IPS-NIHi11 (cell line): ENCODE data around the gene RAB11FIP4.
"Not testable (repeated sequence)": the region's sequence is repeated elsewhere in the genome, so short reads cannot be mapped to it uniquely, and the experiment has no call there.

Source experiments
- DNase-seq: peaks from one replicate; pipeline ENCODE4 v3.0.0; 2012; ENCODE audit warnings: mixed read lengths, low spot score

Gene RAB11FIP4

DNA sequence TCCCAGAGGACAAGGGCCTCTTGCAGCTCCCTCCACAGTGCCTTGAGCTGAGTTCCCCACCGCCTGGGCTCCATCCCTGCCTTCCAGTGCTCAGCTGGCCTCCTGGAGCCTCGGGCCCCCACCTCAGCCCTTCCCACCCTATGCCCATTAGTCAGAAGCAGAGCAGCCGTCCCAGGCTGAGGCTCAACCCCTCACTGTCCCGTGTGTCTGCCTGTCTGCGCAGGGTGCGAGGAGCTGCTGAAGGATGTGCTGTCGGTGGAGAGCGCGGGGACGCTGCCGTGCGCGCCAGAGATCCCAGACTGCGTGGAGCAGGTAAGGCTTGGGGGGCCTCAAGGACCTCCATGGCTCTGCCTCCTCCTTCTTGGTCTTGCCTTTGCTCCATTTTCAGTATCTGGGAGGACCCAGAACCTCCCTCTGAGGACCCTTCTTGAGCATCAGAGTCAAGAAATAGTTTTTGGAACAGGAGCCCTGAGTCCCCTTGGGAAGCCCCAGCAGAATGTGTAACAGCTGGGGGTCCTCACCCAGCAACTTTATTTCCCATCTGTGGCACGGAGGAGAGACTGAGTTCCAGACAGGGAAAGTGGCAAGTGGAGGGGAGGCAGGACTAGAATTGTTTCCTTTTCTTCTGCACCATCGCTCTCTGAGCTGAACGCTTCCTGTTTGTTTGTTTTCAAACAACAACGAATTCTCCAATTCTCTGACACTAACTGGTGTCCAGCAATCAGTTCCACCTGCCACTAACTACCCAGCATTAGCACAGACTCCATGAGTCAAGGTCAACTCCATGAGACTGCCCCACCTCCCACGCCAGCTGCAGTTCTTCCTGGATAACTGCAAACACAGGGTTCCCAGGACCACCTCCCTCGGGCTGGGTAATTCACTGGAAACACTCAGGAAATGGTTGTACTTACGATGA is 42.6 kb downstream of the RAB11FIP4 start:
- DNase-seq: no peak

GRCh38 chr17:31434727-31435050 is 43.2 kb downstream of the RAB11FIP4 start:
- DNase-seq: no peak

DNA sequence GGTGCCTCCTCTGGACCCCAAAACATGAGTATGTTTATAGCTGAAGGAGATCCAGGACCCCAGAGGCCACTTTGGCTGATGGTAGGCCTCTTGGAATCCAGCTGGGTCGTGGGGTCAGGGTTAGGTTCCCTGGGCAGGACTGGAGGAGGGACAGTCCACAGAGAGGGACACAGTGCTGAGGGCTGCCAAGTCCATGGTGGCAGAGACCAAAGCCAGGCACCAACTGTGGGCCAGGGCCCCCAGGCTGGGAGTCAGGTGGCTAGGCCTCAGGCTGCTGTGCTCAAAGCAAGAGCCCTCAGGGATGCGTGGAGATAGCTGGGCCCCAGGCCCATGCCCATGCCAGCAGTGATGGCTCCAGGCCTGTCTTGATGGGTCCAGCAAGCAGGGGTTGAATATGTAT is 44.1 kb downstream of the RAB11FIP4 start:
- no peak for DNase-seq

GRCh38 chr17:31437720-31438400 is 46.4 kb downstream of the RAB11FIP4 start:
- DNase-seq: no peak

DNA sequence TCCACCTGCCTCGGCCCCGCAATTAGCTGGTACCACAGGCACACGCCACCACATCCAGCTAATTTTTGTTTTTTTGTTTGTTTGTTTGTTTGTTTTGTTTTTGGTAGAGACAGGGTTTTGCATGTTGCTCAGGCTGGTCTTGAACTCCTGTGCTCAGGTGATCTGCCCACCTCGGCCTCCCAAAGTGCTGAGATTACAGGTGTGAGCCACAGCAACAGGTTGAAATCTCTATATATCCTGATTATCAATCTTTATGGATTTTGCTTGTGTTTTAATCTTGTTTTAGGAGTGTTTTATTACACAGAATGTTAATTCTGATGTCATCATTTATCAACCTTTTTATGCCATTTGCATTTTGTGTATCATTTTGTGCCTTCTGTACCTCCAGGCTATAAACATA is 48.2 kb downstream of the RAB11FIP4 start:
- DNase-seq: no peak

DNA sequence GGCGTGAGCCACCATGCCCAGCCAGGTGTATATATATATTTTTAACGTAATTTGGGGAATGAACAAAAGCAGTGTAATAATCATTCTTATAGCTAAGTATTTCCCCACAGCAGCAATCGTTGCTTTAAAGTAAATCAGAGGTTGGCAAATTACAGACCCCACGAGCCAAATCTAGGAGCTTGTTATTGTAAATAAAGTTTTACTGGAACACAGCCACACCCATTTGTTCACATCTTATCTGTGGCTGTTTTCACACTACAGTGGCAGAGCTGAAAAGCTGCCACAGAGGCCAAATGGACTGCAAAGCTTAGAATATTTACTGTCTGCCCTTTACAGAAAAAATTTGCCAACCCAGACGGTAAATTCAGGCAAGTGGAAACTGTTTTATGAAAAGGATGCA is 50.8 kb downstream of the RAB11FIP4 start:
- DNase-seq: no peak

DNA sequence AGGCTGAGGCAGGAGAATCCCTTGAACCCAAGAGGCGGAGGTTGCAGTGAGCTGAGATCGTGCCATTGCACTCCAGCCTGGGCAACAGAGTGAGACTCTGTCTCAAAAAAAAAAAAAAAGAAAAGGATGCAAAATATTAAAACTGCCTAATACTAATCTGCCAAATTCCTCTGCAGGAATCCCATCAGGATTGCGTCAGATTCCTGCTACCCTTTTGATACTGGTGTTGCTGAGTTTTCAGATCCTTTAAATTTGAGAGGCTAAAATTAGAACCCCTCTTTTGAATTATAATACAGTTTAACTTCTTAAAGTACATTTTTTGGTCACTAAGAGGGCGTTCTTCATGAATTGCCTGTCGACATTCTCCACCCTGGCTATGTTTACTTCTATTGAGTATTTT is 51.4 kb downstream of the RAB11FIP4 start:
- not testable (repeated sequence) for DNase-seq

DNA sequence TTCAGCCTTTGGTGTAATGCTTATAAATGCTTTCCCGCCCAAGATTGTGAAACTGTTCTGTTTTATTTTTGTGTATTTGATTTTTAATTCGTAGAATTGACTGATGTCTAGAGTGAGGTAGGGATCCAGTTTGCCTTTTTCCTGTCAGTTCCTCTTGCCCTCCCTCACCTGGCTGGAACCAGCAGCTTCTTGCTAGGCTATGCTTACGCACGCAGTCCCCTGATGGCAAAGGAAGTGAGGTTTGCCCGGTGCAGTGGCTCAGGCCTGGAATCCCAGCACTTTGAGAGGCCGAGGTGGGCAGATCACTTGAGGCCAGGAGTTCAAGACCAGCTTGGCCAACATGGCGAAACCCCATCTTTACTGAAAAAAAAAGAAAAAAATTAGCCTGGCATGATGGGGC is 51.9 kb downstream of the RAB11FIP4 start:
- DNase-seq: no peak

DNA sequence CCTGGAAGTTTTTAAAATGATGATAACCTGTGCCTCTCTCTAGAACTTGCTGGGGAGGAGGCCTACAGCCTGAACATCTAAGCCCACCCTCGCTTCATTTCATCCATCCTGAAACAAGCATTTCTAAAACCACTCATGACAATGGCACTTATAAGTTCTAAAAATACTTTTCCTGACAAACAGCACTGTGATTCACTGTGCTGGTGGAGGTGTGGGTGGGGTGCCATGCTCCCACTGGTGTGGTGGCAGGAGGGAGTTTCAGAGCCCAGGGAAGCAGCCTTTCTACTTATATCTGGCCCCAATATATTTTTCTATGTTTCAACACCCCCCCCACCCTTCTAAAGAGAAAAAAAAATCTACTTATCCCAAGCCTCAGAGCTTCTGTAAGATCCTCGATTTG is 52.6 kb downstream of the RAB11FIP4 start:
- no peak for DNase-seq

GRCh38 chr17:31446195-31446967 is 54.9 kb downstream of the RAB11FIP4 start:
- peak; percentile 42 for DNase-seq

- DNase-seq: peak; percentile 55
Observed at GRCh38 chr17:31448467-31449077, 57.1 kb downstream of the RAB11FIP4 start.

- DNase-seq: no peak
Observed at GRCh38 chr17:31449111-31449510, 57.6 kb downstream of the RAB11FIP4 start.

DNA sequence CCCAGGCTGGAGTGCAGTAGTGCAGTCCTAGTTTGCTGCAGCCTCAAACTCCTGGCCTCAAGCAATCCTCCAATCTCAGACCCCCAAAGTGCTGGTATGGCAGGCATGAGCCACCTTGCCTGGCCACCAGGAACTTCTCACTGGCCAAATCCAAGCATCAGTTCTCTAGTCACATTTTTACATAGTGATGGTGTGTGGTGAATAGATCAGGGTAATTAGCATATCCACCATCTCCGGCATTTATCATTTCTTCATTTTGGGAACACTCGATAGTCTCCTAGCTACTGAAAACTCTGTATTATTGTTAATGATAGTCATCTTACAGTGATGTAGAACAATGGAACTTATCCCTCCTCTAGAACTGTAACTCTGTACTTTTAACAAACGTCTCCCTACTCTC is 58.3 kb downstream of the RAB11FIP4 start:
- no peak for DNase-seq

DNA sequence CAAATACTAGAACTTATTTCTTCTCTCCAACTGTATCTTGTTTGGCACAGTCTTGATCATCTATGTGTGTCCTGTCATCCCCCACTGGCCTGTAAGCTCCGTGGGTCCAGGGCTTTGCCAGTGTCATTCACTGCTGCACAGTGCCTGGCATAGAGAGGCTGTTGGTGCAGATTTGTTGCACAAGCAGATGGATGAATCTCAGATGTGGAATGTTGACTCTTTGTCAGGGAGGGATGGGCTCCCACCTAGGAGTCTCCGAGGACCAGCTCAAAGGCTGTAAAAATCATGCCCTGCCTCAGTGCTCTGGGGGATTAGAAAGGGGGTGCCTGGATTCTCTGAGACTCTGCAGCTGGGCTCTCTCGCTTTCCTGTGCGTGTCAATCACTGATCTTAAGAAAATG is 60.6 kb downstream of the RAB11FIP4 start:
- DNase-seq: no peak

- peak; percentile 39 for DNase-seq
Observed at GRCh38 chr17:31452561-31453110, 61.2 kb downstream of the RAB11FIP4 start.

DNA sequence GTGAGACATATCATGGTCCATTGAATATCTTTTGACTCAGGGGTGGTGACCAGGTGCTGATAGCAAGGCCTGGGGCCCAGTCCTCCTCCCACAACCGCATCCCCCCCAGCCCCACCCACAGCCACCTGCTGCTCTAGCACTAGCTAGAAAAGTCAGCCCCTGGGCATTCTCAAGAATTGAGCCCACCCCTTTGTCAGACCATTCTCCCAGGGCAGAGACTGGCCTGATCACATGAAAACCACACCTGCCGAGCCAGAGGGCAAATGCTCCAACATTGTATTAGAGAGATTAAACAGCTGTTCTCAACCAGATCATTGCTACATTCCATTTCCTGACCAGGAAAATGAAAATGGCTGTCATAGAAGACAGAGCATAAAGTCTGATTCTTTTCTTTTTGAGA is 62.4 kb downstream of the RAB11FIP4 start:
- no peak for DNase-seq

DNA sequence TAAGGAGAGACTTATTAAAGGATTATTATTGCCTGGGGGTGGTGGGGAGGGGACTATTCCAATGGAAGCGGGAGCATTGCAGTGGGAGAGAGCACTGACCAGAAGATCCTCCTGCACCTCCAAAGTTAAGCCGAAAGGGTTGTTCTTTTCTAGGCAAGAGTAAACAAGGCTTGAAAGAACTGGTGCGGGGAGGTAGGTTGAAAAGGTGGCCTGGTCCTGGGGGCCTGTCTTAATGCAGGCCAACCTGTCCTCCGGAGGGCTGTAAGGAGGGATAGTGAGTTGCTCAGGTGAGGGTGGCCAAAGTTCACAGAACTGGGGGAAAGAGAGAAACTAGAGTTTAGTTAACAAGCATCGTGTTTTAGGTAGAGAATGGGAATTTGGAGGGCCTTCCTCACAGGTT is 65.3 kb downstream of the RAB11FIP4 start:
- no peak for DNase-seq

DNA sequence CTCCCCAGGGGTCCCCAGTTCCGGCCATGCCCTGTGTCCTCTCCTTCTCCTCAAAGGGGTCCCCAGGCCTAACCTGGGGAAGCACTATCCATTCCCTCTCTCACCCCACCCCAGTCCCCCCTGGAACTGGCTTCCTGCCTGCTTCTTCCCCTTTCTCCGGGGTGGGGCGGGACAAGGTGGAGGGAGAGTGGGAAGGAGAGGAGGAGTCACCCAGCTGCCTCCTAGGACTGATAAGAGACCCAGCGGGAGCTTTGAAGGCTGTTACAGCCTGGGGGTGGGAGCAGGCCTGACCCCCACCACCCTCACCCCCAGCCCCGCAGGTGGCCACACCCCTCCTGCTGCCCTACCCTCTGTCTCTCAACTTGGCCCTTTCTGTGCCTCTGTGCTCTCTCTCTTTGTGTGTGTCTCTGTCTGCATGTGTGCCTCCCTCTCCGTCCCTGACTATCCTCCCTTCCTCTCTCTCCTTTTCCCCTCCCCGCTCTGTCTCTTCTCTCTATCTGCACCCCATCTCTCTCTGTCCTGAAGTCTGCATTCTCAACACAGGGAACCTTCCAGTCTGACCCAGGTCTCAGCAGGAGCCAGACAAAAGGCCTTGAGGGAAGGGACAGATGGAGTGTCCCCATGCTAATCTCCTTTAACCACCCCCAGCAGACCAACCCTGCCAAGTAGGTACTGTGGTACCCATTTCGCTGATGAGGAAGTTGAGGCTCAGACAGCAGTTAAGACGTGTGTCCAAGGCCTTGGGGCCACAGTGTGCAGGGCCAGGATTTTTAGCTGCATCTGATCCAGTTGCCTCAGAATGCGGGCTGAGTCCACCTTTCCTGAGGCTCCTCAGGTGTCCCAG is 66.1 kb downstream of the RAB11FIP4 start:
- DNase-seq: no peak

DNA sequence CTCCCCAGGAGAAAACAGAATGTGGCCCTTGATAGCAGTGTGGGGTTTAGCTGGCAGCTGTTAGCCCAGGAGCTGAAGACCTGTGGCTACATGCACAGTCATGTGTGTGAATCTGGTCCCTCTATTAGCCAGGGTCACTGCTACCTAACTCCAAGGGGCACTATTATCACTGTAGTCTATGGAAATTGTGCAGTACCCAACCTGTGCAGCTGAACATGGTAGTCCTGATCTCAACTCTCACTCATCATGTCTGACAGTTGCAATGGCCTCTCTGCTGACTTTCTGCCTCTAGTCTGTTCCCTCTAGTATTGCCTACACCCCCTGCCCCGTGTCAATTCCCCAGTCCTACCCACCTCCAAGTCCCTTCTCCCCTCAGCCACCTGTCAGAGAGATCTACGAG is 67.4 kb downstream of the RAB11FIP4 start:
- no peak for DNase-seq

- no peak for DNase-seq
Observed at GRCh38 chr17:31459716-31460115, 68.2 kb downstream of the RAB11FIP4 start.

GRCh38 chr17:31460226-31460721 is 68.8 kb downstream of the RAB11FIP4 start:
- DNase-seq: no peak
